H1 (cell line): Measurements from ENCODE around the gene VIPR2. TPM values are rescaled to one million over a fixed set of nuclear protein-coding genes. Genes with fewer than 3 reads are reported as not detected.

ENCODE experiments used
- CTCF ChIA-PET: fragments of 300-600 bp; sonication (Branson Sonifier 250); formaldehyde crosslinking; loops from one replicate; lab custom pipeline; 2021; ENCODE audit not compliant: partially characterized antibody; lab: Charles Lee
- POLR2A ChIA-PET: fragments of 300-600 bp; sonication (Branson Sonifier 250); formaldehyde crosslinking; loops from one replicate; lab custom pipeline; 2021; ENCODE audit warnings: inconsistent platforms; ENCODE audit not compliant: partially characterized antibody; lab: Charles Lee
- DNase-seq, 2 experiments: peaks; one replicate each; pipeline versions ENCODE4 v3.0.0 to v3.0.0-alpha.2; 2010 to 2022; ENCODE audit warnings: low spot score in 2 of 2, low read depth in 1 of 2, mixed read lengths in 1 of 2
- FAIRE-seq: peaks from 2 replicates; lab custom pipeline; 2011; peaks lifted over from hg19 to GRCh38; lab: Jason Lieb, UNC
- H2AFZ ChIP-seq: 2 replicates; pipeline ENCODE4 v1.8.1; 2012; ENCODE audit warnings: low read length, inconsistent platforms
- H2AK5ac ChIP-seq: 2 replicates; pipeline ENCODE4 v1.6.1; 2013; ENCODE audit warnings: low read depth, low read length
- H2BK120ac ChIP-seq: replicated peaks from 2 replicates; pipeline ENCODE3; 2013; ENCODE audit warnings: low read depth, low read length, inconsistent platforms
- H2BK12ac ChIP-seq: 2 replicates; pipeline ENCODE4 v1.6.1; 2013; ENCODE audit warnings: low read depth, low read length
- H2BK15ac ChIP-seq: 2 replicates; pipeline ENCODE4 v1.6.1; 2013; ENCODE audit warnings: low read length
- H2BK20ac ChIP-seq: 2 replicates; pipeline ENCODE4 v1.6.1; 2013; ENCODE audit warnings: low read length
- H2BK5ac ChIP-seq: 2 replicates; pipeline ENCODE4 v1.6.1; 2013; ENCODE audit warnings: low read depth, low read length
- H3K14ac ChIP-seq: 2 replicates; pipeline ENCODE4 v1.6.1; 2013; ENCODE audit warnings: inconsistent platforms; ENCODE audit not compliant: insufficient read length
- H3K18ac ChIP-seq: 2 replicates; pipeline ENCODE4 v1.6.1; 2013; ENCODE audit warnings: low read length; ENCODE audit errors: extremely low read depth
- H3K23ac ChIP-seq: 2 replicates; pipeline ENCODE4 v1.6.1; 2013; ENCODE audit warnings: inconsistent platforms; ENCODE audit not compliant: insufficient read length
- H3K23me2 ChIP-seq: 2 replicates; pipeline ENCODE4 v1.6.1; 2013; ENCODE audit warnings: low read depth, low read length
- H3K27ac ChIP-seq: 2 replicates; pipeline ENCODE4 v1.6.1; 2011; ENCODE audit warnings: low read depth, low read length, inconsistent platforms
- H3K27me3 ChIP-seq, 4 experiments: replicated peaks in 1 of 4; 1 replicate in 1 of 4; 2 replicates in 3 of 4; pipeline versions ENCODE4 v1.6.1 to v1.8.1; 2011 to 2013; ENCODE audit warnings: low read length in 3 of 4, mild to moderate bottlenecking in 3 of 4, inconsistent platforms in 2 of 4, mixed read lengths in 2 of 4, moderate library complexity in 1 of 4; ENCODE audit not compliant: control insufficient read depth in 3 of 4, insufficient read depth in 3 of 4; ENCODE audit errors: extremely low read depth in 1 of 4
- H3K36me3 ChIP-seq, 4 experiments: 2 replicates each; pipeline versions ENCODE4 v1.6.1 to v1.8.1; 2011 to 2013; ENCODE audit warnings: mild to moderate bottlenecking in 4 of 4, low read length in 3 of 4, moderate library complexity in 2 of 4, control low read depth in 1 of 4, inconsistent platforms in 1 of 4; ENCODE audit not compliant: insufficient read depth in 4 of 4, control insufficient read depth in 2 of 4
- H3K4ac ChIP-seq: replicated peaks from 2 replicates; pipeline ENCODE3; 2013; ENCODE audit warnings: low read length, low read depth, mixed read lengths, inconsistent platforms; ENCODE audit not compliant: insufficient read length
- H3K4me1 ChIP-seq, 4 experiments: replicated peaks in 1 of 4; 1 replicate in 1 of 4; 2 replicates in 3 of 4; pipeline versions ENCODE4 v1.6.1 to v1.8.1; 2011 to 2013; ENCODE audit warnings: low read length in 3 of 4, inconsistent platforms in 2 of 4, mixed read lengths in 1 of 4; ENCODE audit not compliant: insufficient read depth in 4 of 4, control insufficient read depth in 3 of 4
- H3K4me2 ChIP-seq, 2 experiments: 2 replicates each; pipeline versions ENCODE4 v1.6.1 to v1.8.1; 2011 to 2013; ENCODE audit warnings: low read depth in 2 of 2, low read length in 2 of 2, control low read depth in 1 of 2, inconsistent platforms in 1 of 2, mild to moderate bottlenecking in 1 of 2; ENCODE audit not compliant: insufficient read depth in 1 of 2
- H3K4me3 ChIP-seq, 4 experiments: fragments of 200-600, 300-600 bp in 1 of 4; sonication (generic), shearing (Covaris generic), sonication (Bioruptor Twin) in 1 of 4; 2 replicates each; pipeline versions ENCODE4 v1.5.1 to v1.8.1; 2011 to 2016; ENCODE audit warnings: low read length in 4 of 4, low read depth in 3 of 4, control low read depth in 2 of 4, inconsistent platforms in 2 of 4, mild to moderate bottlenecking in 2 of 4, mixed read lengths in 1 of 4, moderate library complexity in 1 of 4; ENCODE audit not compliant: insufficient read depth in 2 of 4; ENCODE audit errors: extremely low read depth in 1 of 4
- H3K56ac ChIP-seq: replicated peaks from 2 replicates; pipeline ENCODE3; 2013; ENCODE audit warnings: low read depth, mild to moderate bottlenecking, mixed read lengths, low read length, inconsistent platforms; ENCODE audit not compliant: insufficient read length
- H3K79me1 ChIP-seq: 2 replicates; pipeline ENCODE4 v1.6.1; 2013; ENCODE audit warnings: low read depth, low read length, control low read depth
- H3K79me2 ChIP-seq, 2 experiments: 2 replicates each; pipeline versions ENCODE4 v1.6.1 to v1.8.1; 2012 to 2013; ENCODE audit warnings: low read length in 2 of 2, mild to moderate bottlenecking in 2 of 2, inconsistent platforms in 1 of 2; ENCODE audit not compliant: insufficient read depth in 2 of 2, control insufficient read depth in 1 of 2
- H3K9ac ChIP-seq, 4 experiments: replicated peaks in 1 of 4; 1 replicate in 1 of 4; 2 replicates in 3 of 4; pipeline versions ENCODE4 v1.6.1 to v1.8.1; 2011 to 2013; ENCODE audit warnings: low read depth in 3 of 4, low read length in 3 of 4, control low read depth in 2 of 4, mild to moderate bottlenecking in 2 of 4, moderate library complexity in 2 of 4, inconsistent platforms in 1 of 4; ENCODE audit errors: extremely low read depth in 1 of 4
- H3K9me3 ChIP-seq, 2 experiments: 2 replicates each; pipeline versions ENCODE4 v1.6.1 to v1.8.1; 2012 to 2013; ENCODE audit warnings: mild to moderate bottlenecking in 2 of 2, moderate library complexity in 2 of 2, control low read depth in 1 of 2, inconsistent platforms in 1 of 2, low read depth in 1 of 2, low read length in 1 of 2, mixed read lengths in 1 of 2; ENCODE audit not compliant: insufficient read depth in 2 of 2
- H4K20me1 ChIP-seq, 2 experiments: replicated peaks in 1 of 2; 2 replicates each; pipeline versions ENCODE3 to v1.8.1; 2011 to 2013; ENCODE audit warnings: inconsistent platforms in 2 of 2, low read length in 2 of 2, mild to moderate bottlenecking in 1 of 2; ENCODE audit not compliant: insufficient read depth in 2 of 2, control insufficient read depth in 1 of 2
- H4K5ac ChIP-seq: 2 replicates; pipeline ENCODE4 v1.6.1; 2013; ENCODE audit warnings: low read length, low read depth, mixed read lengths, inconsistent platforms; ENCODE audit not compliant: insufficient read length
- H4K8ac ChIP-seq: 2 replicates; pipeline ENCODE4 v1.8.0; 2013; ENCODE audit warnings: mild to moderate bottlenecking, moderate library complexity, low read length, inconsistent platforms; ENCODE audit not compliant: insufficient read depth; ENCODE audit errors: extremely low read depth
- H4K91ac ChIP-seq: replicated peaks from 2 replicates; pipeline ENCODE3; 2013; ENCODE audit warnings: low read length, mixed read lengths, inconsistent platforms; ENCODE audit not compliant: insufficient read length
- BRCA1 ChIP-seq: IDR thresholded peaks from 2 replicates; pipeline ENCODE4 v1.6.1; 2012; ENCODE audit warnings: low read depth, low read length, improper control_type of control experiment
- CHD1 ChIP-seq: IDR thresholded peaks from 2 replicates; pipeline ENCODE4 v1.6.1; 2012; ENCODE audit warnings: low read depth, low read length, improper control_type of control experiment
- CHD2 ChIP-seq: IDR thresholded peaks from 2 replicates; pipeline ENCODE4 v1.6.1; 2012; ENCODE audit warnings: low read length, improper control_type of control experiment
- FOSL1 ChIP-seq: IDR thresholded peaks from 2 replicates; pipeline ENCODE4 v1.6.1; 2011; ENCODE audit warnings: mild to moderate bottlenecking, low read depth, low read length, moderate library complexity; ENCODE audit not compliant: insufficient read depth
- NRF1 ChIP-seq: IDR thresholded peaks from 2 replicates; pipeline ENCODE4 v1.6.1; 2011; ENCODE audit warnings: mild to moderate bottlenecking, low read depth, low read length, improper control_type of control experiment
- RAD21 ChIP-seq, 2 experiments: IDR thresholded peaks in 1 of 2; conservative IDR thresholded peaks in 1 of 2; 2 replicates each; pipeline ENCODE4 v1.6.1; 2011; ENCODE audit warnings: low read depth in 2 of 2, low read length in 2 of 2, improper control_type of control experiment in 1 of 2, inconsistent platforms in 1 of 2, mild to moderate bottlenecking in 1 of 2, moderate library complexity in 1 of 2
- RBBP5 ChIP-seq: IDR thresholded peaks from 2 replicates; pipeline ENCODE4 v1.7.1; 2012; ENCODE audit warnings: low read depth, mild to moderate bottlenecking, inconsistent platforms, low read length, moderate library complexity, borderline replicate concordance
- RFX5 ChIP-seq: IDR thresholded peaks from 2 replicates; pipeline ENCODE4 v1.6.1; 2011; ENCODE audit warnings: low read depth, low read length, improper control_type of control experiment, borderline replicate concordance
- RNF2 ChIP-seq: fragments of 200-900, 300-1000 bp; sonication (generic); IDR thresholded peaks from 2 replicates; pipeline ENCODE4 v1.7.1; 2016; ENCODE audit warnings: borderline replicate concordance, low read depth, mild to moderate bottlenecking, antibody characterized with exemption, low read length; ENCODE audit not compliant: poor library complexity, severe bottlenecking; ENCODE audit errors: missing control alignments
- SIN3A ChIP-seq, 2 experiments: IDR thresholded peaks in 1 of 2; conservative IDR thresholded peaks in 1 of 2; 2 replicates each; pipeline ENCODE4 v1.6.1; 2011 to 2012; ENCODE audit warnings: low read length in 2 of 2, improper control_type of control experiment in 1 of 2, low read depth in 1 of 2, mild to moderate bottlenecking in 1 of 2
- SP1 ChIP-seq: IDR thresholded peaks from 2 replicates; pipeline ENCODE4 v1.6.1; 2011; ENCODE audit warnings: low read depth, low read length
- SUZ12 ChIP-seq: fragments of 200-600 bp; sonication (generic); IDR thresholded peaks from 2 replicates; pipeline ENCODE4 v1.6.1; 2012; ENCODE audit warnings: mild to moderate bottlenecking, inconsistent platforms, low read length, moderate library complexity, mixed read lengths
- TAF1 ChIP-seq: IDR thresholded peaks from 2 replicates; pipeline ENCODE4 v1.6.1; 2011; ENCODE audit warnings: mild to moderate bottlenecking, low read depth, low read length
- YY1 ChIP-seq: IDR thresholded peaks from 2 replicates; pipeline ENCODE4 v1.6.1; 2011; ENCODE audit warnings: low read depth, mild to moderate bottlenecking, low read length
- WGBS, 2 experiments: shearing (Covaris generic) in 1 of 2; methylation state at CpG; one replicate each; pipeline versions ENCODE4 v1.1.6 to v1.1.7; 2013 to 2015; ENCODE audit warnings: low lambda C conversion rate in 2 of 2, mixed read lengths in 2 of 2, inconsistent platforms in 1 of 2, low coverage in 1 of 2, missing lambda C conversion rate in 1 of 2; ENCODE audit not compliant: insufficient replicate concordance in 2 of 2, insufficient coverage in 1 of 2, insufficient read length in 1 of 2; ENCODE audit errors: extremely low coverage in 1 of 2, missing lambda C conversion rate in 1 of 2; 5-methylcytosine and 5-hydroxymethylcytosine counted together
- polyA plus RNA-seq, 7 experiments: library from polyadenylated mRNA; depleted of rRNA in 3 of 7; stranded (reverse) in 5 of 7; unstranded in 2 of 7; fragments of >200 nt in 5 of 7; fragments of 200-250 nt in 2 of 7; gene quantifications; 1 replicate in 5 of 7; 2 replicates in 1 of 7; 4 replicates in 1 of 7; pipeline versions ENCODE4 v1.2.1 to v1.2.3, GENCODE V29; 2011 to 2013; ENCODE audit warnings: missing spikeins in 2 of 7, mixed read lengths in 2 of 7
- total RNA-seq: library from RNA; stranded (reverse); fragmentation: NEBNext Ultra II Directional; extraction: Animal tissue kit (Norgen Biotek cat#: 25700); gene quantifications from 2 replicates; pipeline ENCODE4 v1.2.1, GENCODE V29; 2021

VIPR2 gene
- total and polyA plus RNA-seq, 2 of the 8 experiments (the other 6 are each of a cell fraction or from before 2014, with no cell fraction given) = 2.4 to 6.3 TPM

DNA sequence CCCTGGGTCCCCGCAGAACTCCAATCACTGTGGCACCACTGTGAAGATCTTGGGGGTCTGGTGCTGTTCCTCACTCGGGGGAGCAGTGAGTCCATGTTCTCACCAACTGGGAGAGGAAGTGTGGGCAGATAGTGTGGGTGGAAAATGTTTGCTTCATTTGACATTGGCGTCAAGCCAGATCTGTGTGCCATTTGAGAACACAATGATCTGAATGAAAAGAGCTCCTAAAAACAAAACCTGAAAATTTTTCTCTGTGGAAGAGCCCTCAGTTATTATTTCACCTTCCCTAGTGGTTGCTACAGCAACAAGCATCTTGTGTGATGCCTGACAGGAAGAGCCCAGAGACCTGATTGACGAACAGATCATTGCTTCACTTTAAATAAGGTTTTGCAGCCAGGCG lies 125.6 kb downstream of the VIPR2 start:
- POLR2A ChIA-PET = no interaction called here
- Histone ChIP-seq H2AK5ac (no peak overlapping the region), H2BK5ac (no peak overlapping the region), H3K4me2 (no peak overlapping the region), H3K36me3 (no peaks in the 10 kb centered on the region), H3K79me2 (no peaks in the 10 kb centered on the region), H4K91ac (no peak overlapping the region), H4K8ac (no peak overlapping the region), H3K23me2 (no peaks in the 10 kb centered on the region), H3K56ac (no peak overlapping the region), H3K79me1 (no peaks in the 10 kb centered on the region), H2BK20ac (no peak overlapping the region), H3K4me1 (peaks cover 0 to 5% (median 3%) of the 10 kb centered on the region in 4 experiments; a peak in 2 of 7 replicates), H3K23ac (no peak overlapping the region), H4K5ac (no peak overlapping the region), H3K9ac (no peak overlapping the region), H3K18ac (no peak overlapping the region), H3K9me3 (no peaks in the 10 kb centered on the region; a peak in 1 of 4 replicates), H3K14ac (no peak overlapping the region), H3K4me3 (no peak overlapping the region), H2BK12ac (no peak overlapping the region), H3K27ac (no peak overlapping the region), H2AFZ (no peak overlapping the region), H3K4ac (no peak overlapping the region), H2BK15ac (no peak overlapping the region), H3K27me3 (no peaks in the 10 kb centered on the region), H4K20me1 (no peaks in the 10 kb centered on the region), H2BK120ac (no peak overlapping the region)
- FAIRE-seq = no peak
- WGBS, 2 experiments = 88% methylated on average over 5 of the region's 5 CpGs; no CpG with 5 or more reads in 1 of the 2 experiments
- no peak for DNase-seq
- CTCF ChIA-PET = interaction anchor here (0.9 to 1.5 kb wide), 3 partner anchors 9 to 12 kb away, joined by 4 to 6 read pairs (median 4); no protein-coding TSS in a partner anchor
- TF ChIP-seq RNF2 = no peak
- TF ChIP-seq FOSL1 = no peak
- no peak for TF ChIP-seq SIN3A (conservative IDR thresholded peaks at IDR 0.05 in 1 of 2, IDR thresholded peaks at IDR 0.05 in 1 of 2; ENCODE audit: low read depth in 1 of 2, low read length in 2 of 2)
- TF ChIP-seq NRF1 = no peak
- no peak for TF ChIP-seq BRCA1
- no peak for TF ChIP-seq RAD21 (IDR thresholded peaks at IDR 0.05 in 1 of 2, conservative IDR thresholded peaks at IDR 0.05 in 1 of 2; ENCODE audit: low read depth in 2 of 2, low read length in 2 of 2)
- TF ChIP-seq RFX5 = no peak
- TF ChIP-seq TAF1 = no peak
- TF ChIP-seq SP1 = no peak
- no peak for TF ChIP-seq YY1
- TF ChIP-seq SUZ12 = no peak
- no peak for TF ChIP-seq CHD2
- TF ChIP-seq RBBP5 = no peak
- no peak for TF ChIP-seq CHD1
